IMR-90 (cell line): Measurements from ENCODE around the gene SAFB2. TPM values are rescaled to one million over a fixed set of nuclear protein-coding genes. Genes with fewer than 3 reads are reported as not detected.

Source experiments
- ATAC-seq: fragments of 200-7000 bp; cut with Tn5 transposase; 2 replicates; pipeline ENCODE4 v1.9.1; 2020; ENCODE audit warnings: low read depth, mild to moderate bottlenecking, moderate library complexity
- BruUV-seq: library from RNA; stranded (reverse); fragments of 400-500 nt; replicated peaks from 2 replicates; lab custom pipeline; 2021; lab: Mats Ljungman, UMichigan
- CTCF ChIA-PET: fragments of 300-600 bp; formaldehyde crosslinking; extraction: SDS; loops from one replicate; lab custom pipeline; 2021; ENCODE audit warnings: antibody characterized with exemption; lab: Yijun Ruan, JAX
- POLR2A ChIA-PET: fragments of 300-600 bp; sonication (Branson Sonifier 250); formaldehyde crosslinking; loops from one replicate; lab custom pipeline; 2022; ENCODE audit warnings: antibody characterized with exemption; ENCODE audit not compliant: unreplicated experiment; lab: Charles Lee
- DNase-seq: peaks from one replicate; pipeline ENCODE4 v3.0.0; 2013
- H2AFZ ChIP-seq: replicated peaks from 2 replicates; pipeline ENCODE3; 2013; ENCODE audit warnings: low read length, mild to moderate bottlenecking; ENCODE audit not compliant: poor library complexity
- H2AK5ac ChIP-seq: 2 replicates; pipeline ENCODE4 v1.6.1; 2013; ENCODE audit warnings: low read depth, low read length, inconsistent platforms
- H2AK9ac ChIP-seq: replicated peaks from 2 replicates; pipeline ENCODE3; 2013; ENCODE audit warnings: mild to moderate bottlenecking, low read depth, low read length, moderate library complexity; ENCODE audit not compliant: poor library complexity
- H2BK120ac ChIP-seq: 2 replicates; pipeline ENCODE4 v1.6.1; 2013; ENCODE audit warnings: low read depth, low read length, inconsistent platforms
- H2BK15ac ChIP-seq: 3 replicates; pipeline ENCODE4 v1.6.1; 2013; ENCODE audit warnings: low read depth, low read length, inconsistent platforms
- H2BK20ac ChIP-seq: 2 replicates; pipeline ENCODE4 v1.6.1; 2013; ENCODE audit warnings: low read depth, mild to moderate bottlenecking, inconsistent platforms, low read length, moderate library complexity
- H2BK5ac ChIP-seq: 2 replicates; pipeline ENCODE4 v1.6.1; 2013; ENCODE audit warnings: mild to moderate bottlenecking, low read depth, low read length, inconsistent platforms; ENCODE audit not compliant: poor library complexity, severe bottlenecking
- H3K14ac ChIP-seq: replicated peaks from 2 replicates; pipeline ENCODE4 v1.6.1; 2013; ENCODE audit warnings: low read depth, low read length, inconsistent platforms
- H3K18ac ChIP-seq: 2 replicates; pipeline ENCODE4 v1.6.1; 2013; ENCODE audit warnings: low read depth, low read length, control low read depth
- H3K23ac ChIP-seq: 2 replicates; pipeline ENCODE4 v1.6.1; 2013; ENCODE audit warnings: low read depth, low read length, inconsistent platforms
- H3K27ac ChIP-seq: 2 replicates; pipeline ENCODE4 v1.5.1; 2013; ENCODE audit warnings: mild to moderate bottlenecking, control low read depth, low read length; ENCODE audit not compliant: insufficient read depth
- H3K27me3 ChIP-seq: 2 replicates; pipeline ENCODE4 v1.6.1; 2013; ENCODE audit warnings: low read length; ENCODE audit not compliant: control insufficient read depth, insufficient read depth
- H3K36me3 ChIP-seq: 2 replicates; pipeline ENCODE4 v1.6.1; 2013; ENCODE audit warnings: low read length, mixed read lengths; ENCODE audit not compliant: control insufficient read depth, insufficient read depth
- H3K4ac ChIP-seq: 2 replicates; pipeline ENCODE4 v1.6.1; 2013; ENCODE audit warnings: low read depth, low read length, inconsistent platforms
- H3K4me1 ChIP-seq: 2 replicates; pipeline ENCODE4 v1.6.1; 2013; ENCODE audit warnings: low read length, mixed read lengths; ENCODE audit not compliant: control insufficient read depth, insufficient read depth
- H3K4me2 ChIP-seq: 2 replicates; pipeline ENCODE4 v1.6.1; 2013; ENCODE audit warnings: low read depth, mild to moderate bottlenecking, control low read depth, low read length, moderate library complexity
- H3K4me3 ChIP-seq: 2 replicates; pipeline ENCODE4 v1.5.1; 2013; ENCODE audit warnings: low read depth, mild to moderate bottlenecking, control low read depth, low read length, moderate library complexity; ENCODE audit not compliant: insufficient read depth
- H3K56ac ChIP-seq: 2 replicates; pipeline ENCODE4 v1.6.1; 2013; ENCODE audit warnings: low read length, inconsistent platforms; ENCODE audit not compliant: insufficient read depth; ENCODE audit errors: extremely low read depth
- H3K79me1 ChIP-seq, 2 experiments: 2 replicates each; pipeline ENCODE4 v1.6.1; 2013; ENCODE audit warnings: low read length in 2 of 2, inconsistent platforms in 1 of 2, low read depth in 1 of 2
- H3K9ac ChIP-seq: 2 replicates; pipeline ENCODE4 v1.6.1; 2013; ENCODE audit warnings: low read depth, low read length, control low read depth
- H3K9me1 ChIP-seq: 2 replicates; pipeline ENCODE4 v1.6.1; 2013; ENCODE audit warnings: low read length, inconsistent platforms; ENCODE audit not compliant: insufficient read depth
- H3K9me3 ChIP-seq: 2 replicates; pipeline ENCODE4 v1.6.1; 2013; ENCODE audit warnings: low read length; ENCODE audit not compliant: control insufficient read depth, insufficient read depth
- H4K20me1 ChIP-seq: 2 replicates; pipeline ENCODE4 v1.6.1; 2013; ENCODE audit warnings: low read length, inconsistent platforms; ENCODE audit not compliant: insufficient read depth
- H4K5ac ChIP-seq: 2 replicates; pipeline ENCODE4 v1.6.1; 2013; ENCODE audit warnings: mild to moderate bottlenecking, low read depth, low read length, control low read depth
- H4K8ac ChIP-seq, 2 experiments: 2 replicates each; pipeline ENCODE4 v1.6.1; 2013; ENCODE audit warnings: low read depth in 2 of 2, low read length in 2 of 2, control low read depth in 1 of 2, inconsistent platforms in 1 of 2
- H4K91ac ChIP-seq: 2 replicates; pipeline ENCODE4 v1.6.1; 2013; ENCODE audit warnings: low read depth, low read length, inconsistent platforms; ENCODE audit not compliant: insufficient read depth
- BHLHE40 ChIP-seq: fragments of 150-350 bp; IDR thresholded peaks from 2 replicates; pipeline ENCODE4 v1.6.1; 2016; ENCODE audit warnings: mild to moderate bottlenecking, low read depth, low read length
- CEBPB ChIP-seq: IDR thresholded peaks from 2 replicates; pipeline ENCODE4 v1.6.1; 2012; ENCODE audit warnings: low read depth, low read length, improper control_type of control experiment
- CHD1 ChIP-seq: IDR thresholded peaks from 2 replicates; pipeline ENCODE4 v1.6.1; 2012; ENCODE audit warnings: low read depth, low read length, improper control_type of control experiment
- FOS ChIP-seq: fragments of 150-350 bp; IDR thresholded peaks from 2 replicates; pipeline ENCODE4 v1.6.1; 2016; ENCODE audit warnings: low read depth, low read length
- MAFK ChIP-seq: IDR thresholded peaks from 2 replicates; pipeline ENCODE4 v1.6.1; 2012; ENCODE audit warnings: low read depth, low read length, improper control_type of control experiment
- MAZ ChIP-seq: IDR thresholded peaks from 2 replicates; pipeline ENCODE4 v1.6.1; 2012; ENCODE audit warnings: low read depth, mild to moderate bottlenecking, low read length, improper control_type of control experiment, moderate library complexity, borderline replicate concordance
- NFE2L2 ChIP-seq: fragments of 150-350 bp; IDR thresholded peaks from 2 replicates; pipeline ENCODE4 v1.6.1; 2016; ENCODE audit warnings: low read depth, mild to moderate bottlenecking, low read length
- POLR2A ChIP-seq: IDR thresholded peaks from 2 replicates; pipeline ENCODE4 v1.6.1; 2012; ENCODE audit warnings: mild to moderate bottlenecking, low read depth, low read length
- RCOR1 ChIP-seq: IDR thresholded peaks from 2 replicates; pipeline ENCODE4 v1.6.1; 2012; ENCODE audit warnings: mild to moderate bottlenecking, low read length, improper control_type of control experiment; ENCODE audit not compliant: insufficient replicate concordance
- RFX5 ChIP-seq: IDR thresholded peaks from 2 replicates; pipeline ENCODE4 v1.8.0; 2012; ENCODE audit warnings: low read depth, mild to moderate bottlenecking, low read length, moderate library complexity
- SMC3 ChIP-seq: fragments of 150-350 bp; IDR thresholded peaks from 2 replicates; pipeline ENCODE4 v1.6.1; 2016; ENCODE audit warnings: low read depth, mild to moderate bottlenecking, antibody characterized with exemption, low read length, moderate library complexity
- WGBS, 2 experiments: methylation state at CpG; one replicate each; pipeline versions ENCODE4 v1.1.5 to v1.1.7; 2013; ENCODE audit warnings: missing lambda C conversion rate in 2 of 2; ENCODE audit not compliant: insufficient read length in 1 of 2; ENCODE audit errors: extremely low coverage in 2 of 2; 5-methylcytosine and 5-hydroxymethylcytosine counted together
- dilution Hi-C: fragments of 300-500 bp; cut with HindIII; formaldehyde crosslinking; loops from one replicate; pipeline ENCODE4 v1.14.3; 2018; ENCODE audit warnings: low sequenced_read_pairs; ENCODE audit not compliant: unreplicated experiment
- in situ Hi-C: fragments of 300-500 bp; cut with MboI; formaldehyde crosslinking; loops from 3 replicates; pipeline ENCODE4 v1.14.3; 2019; ENCODE audit warnings: low sequenced_read_pairs, inconsistent platforms, mixed read lengths
- intact Hi-C: fragments of 100-400 bp; cut with micrococcal nuclease; formaldehyde crosslinking; loops from 2 replicates; pipeline ENCODE4 v1.10.0; 2022
- polyA plus RNA-seq, 3 experiments: library from polyadenylated mRNA; depleted of rRNA; stranded (reverse); fragments of >200 nt; gene quantifications; 2 replicates each; pipeline ENCODE4 v1.2.3, GENCODE V29; 2012; ENCODE audit warnings: low replicate concordance in 1 of 3
- total RNA-seq: library from RNA; depleted of rRNA; stranded (reverse); fragments of >200 nt; gene quantifications from 2 replicates; pipeline ENCODE4 v1.2.3, GENCODE V29; 2012
- TF ChIP-seq, protein P1 (sequence below): conservative IDR thresholded peaks from 2 replicates; pipeline ENCODE4 v1.5.1; 2012; ENCODE audit warnings: mild to moderate bottlenecking, low read depth, low read length, improper control_type of control experiment
- TF ChIP-seq, protein P2 (sequence below): fragments of 150-350 bp; IDR thresholded peaks from 2 replicates; pipeline ENCODE4 v1.6.1; 2016; ENCODE audit warnings: low read depth, mild to moderate bottlenecking, low read length, moderate library complexity, borderline replicate concordance
- TF ChIP-seq, protein P3 (sequence below): fragments of 150-350 bp; IDR thresholded peaks from 2 replicates; pipeline ENCODE4 v1.6.1; 2017; ENCODE audit warnings: mild to moderate bottlenecking, antibody characterized with exemption, low read length, low read depth

SAFB2 gene
- total and polyA plus RNA-seq, 2 of the 4 experiments (the other 2 are of a cell fraction) = 11.8 to 26.2 TPM

DNA sequence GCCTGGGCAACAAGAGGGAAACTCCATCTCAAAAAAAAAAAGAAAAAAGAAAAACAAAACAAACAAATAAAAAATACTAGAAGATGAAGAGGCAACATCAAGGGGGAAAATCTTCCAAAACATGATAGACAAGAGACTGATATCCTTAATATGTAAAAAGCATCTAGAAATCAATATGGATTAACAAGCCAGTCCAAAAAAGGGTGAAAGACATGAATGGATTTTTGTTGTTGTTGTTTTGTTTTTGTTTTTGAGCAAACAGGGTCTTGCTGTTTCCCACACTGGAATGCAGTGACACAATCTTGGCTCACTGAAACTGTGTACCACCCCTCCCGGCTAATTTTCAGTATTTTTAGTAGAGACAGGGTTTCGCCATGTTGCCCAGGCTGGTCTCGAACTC is 50.8 kb downstream of the SAFB2 start:
- no peak overlapping the region for H3K23ac ChIP-seq
- H3K18ac ChIP-seq = no peak overlapping the region
- no peak overlapping the region for H3K9ac ChIP-seq
- no peak overlapping the region for H2AK5ac ChIP-seq
- DNase-seq (no peak), ATAC-seq (no peak)
- H3K27me3 ChIP-seq = peaks cover 14% of the 10 kb centered on the region
- no peak overlapping the region for H4K8ac ChIP-seq
- TF ChIP-seq RCOR1 = no peak
- TF ChIP-seq MAZ = no peak
- no peak for TF ChIP-seq POLR2A
- TF ChIP-seq, protein P1, sequence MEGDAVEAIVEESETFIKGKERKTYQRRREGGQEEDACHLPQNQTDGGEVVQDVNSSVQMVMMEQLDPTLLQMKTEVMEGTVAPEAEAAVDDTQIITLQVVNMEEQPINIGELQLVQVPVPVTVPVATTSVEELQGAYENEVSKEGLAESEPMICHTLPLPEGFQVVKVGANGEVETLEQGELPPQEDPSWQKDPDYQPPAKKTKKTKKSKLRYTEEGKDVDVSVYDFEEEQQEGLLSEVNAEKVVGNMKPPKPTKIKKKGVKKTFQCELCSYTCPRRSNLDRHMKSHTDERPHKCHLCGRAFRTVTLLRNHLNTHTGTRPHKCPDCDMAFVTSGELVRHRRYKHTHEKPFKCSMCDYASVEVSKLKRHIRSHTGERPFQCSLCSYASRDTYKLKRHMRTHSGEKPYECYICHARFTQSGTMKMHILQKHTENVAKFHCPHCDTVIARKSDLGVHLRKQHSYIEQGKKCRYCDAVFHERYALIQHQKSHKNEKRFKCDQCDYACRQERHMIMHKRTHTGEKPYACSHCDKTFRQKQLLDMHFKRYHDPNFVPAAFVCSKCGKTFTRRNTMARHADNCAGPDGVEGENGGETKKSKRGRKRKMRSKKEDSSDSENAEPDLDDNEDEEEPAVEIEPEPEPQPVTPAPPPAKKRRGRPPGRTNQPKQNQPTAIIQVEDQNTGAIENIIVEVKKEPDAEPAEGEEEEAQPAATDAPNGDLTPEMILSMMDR = no peak
- TF ChIP-seq, protein P2, sequence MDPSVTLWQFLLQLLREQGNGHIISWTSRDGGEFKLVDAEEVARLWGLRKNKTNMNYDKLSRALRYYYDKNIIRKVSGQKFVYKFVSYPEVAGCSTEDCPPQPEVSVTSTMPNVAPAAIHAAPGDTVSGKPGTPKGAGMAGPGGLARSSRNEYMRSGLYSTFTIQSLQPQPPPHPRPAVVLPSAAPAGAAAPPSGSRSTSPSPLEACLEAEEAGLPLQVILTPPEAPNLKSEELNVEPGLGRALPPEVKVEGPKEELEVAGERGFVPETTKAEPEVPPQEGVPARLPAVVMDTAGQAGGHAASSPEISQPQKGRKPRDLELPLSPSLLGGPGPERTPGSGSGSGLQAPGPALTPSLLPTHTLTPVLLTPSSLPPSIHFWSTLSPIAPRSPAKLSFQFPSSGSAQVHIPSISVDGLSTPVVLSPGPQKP = no peak
- no peak for TF ChIP-seq NFE2L2
- no peak for TF ChIP-seq CHD1
- no peak for TF ChIP-seq CEBPB
- TF ChIP-seq, protein P3, sequence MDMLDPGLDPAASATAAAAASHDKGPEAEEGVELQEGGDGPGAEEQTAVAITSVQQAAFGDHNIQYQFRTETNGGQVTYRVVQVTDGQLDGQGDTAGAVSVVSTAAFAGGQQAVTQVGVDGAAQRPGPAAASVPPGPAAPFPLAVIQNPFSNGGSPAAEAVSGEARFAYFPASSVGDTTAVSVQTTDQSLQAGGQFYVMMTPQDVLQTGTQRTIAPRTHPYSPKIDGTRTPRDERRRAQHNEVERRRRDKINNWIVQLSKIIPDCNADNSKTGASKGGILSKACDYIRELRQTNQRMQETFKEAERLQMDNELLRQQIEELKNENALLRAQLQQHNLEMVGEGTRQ = no peak
- TF ChIP-seq MAFK = no peak
- TF ChIP-seq RFX5 = no peak
- no peak for TF ChIP-seq BHLHE40
- TF ChIP-seq SMC3 = no peak
- no peak for TF ChIP-seq FOS
- H3K36me3 ChIP-seq = no peaks in the 10 kb centered on the region
- no peak overlapping the region for H4K91ac ChIP-seq
- BruUV-seq = no TSS peak
- H3K4ac ChIP-seq = no peak overlapping the region
- H4K20me1 ChIP-seq = no peaks in the 10 kb centered on the region
- H2BK15ac ChIP-seq = no peak overlapping the region
- H3K14ac ChIP-seq = no peak overlapping the region
- H2BK5ac ChIP-seq = no peak overlapping the region
- H3K27ac ChIP-seq = no peak overlapping the region
- intact Hi-C loops = loop anchor here (10.0 kb wide), 1 partner anchor 197 kb away; no protein-coding TSS in a partner anchor
- in situ Hi-C loops = no loop called here
- no peak overlapping the region for H2AFZ ChIP-seq
- no peak overlapping the region for H3K4me2 ChIP-seq
- H4K5ac ChIP-seq = no peak overlapping the region
- dilution Hi-C loops = no loop called here
- no peaks in the 10 kb centered on the region for H3K79me1 ChIP-seq
- CTCF ChIA-PET = no interaction called here
- H3K56ac ChIP-seq = no peak overlapping the region
- peaks cover 2% of the 10 kb centered on the region; the same call in 1 of the 2 replicates for H3K4me1 ChIP-seq
- no peak overlapping the region for H2AK9ac ChIP-seq
- no peak overlapping the region for H3K4me3 ChIP-seq
- H3K9me3 ChIP-seq = 0 out of 2 replicates have a peak, but pooled peaks cover 1% of the 10 kb centered on the region
- WGBS, 2 experiments = no CpG with 5 or more reads among the region's 3 CpGs
- H2BK20ac ChIP-seq = no peak overlapping the region
- POLR2A ChIA-PET = no interaction called here
- H3K9me1 ChIP-seq = no peaks in the 10 kb centered on the region
- no peak overlapping the region for H2BK120ac ChIP-seq
